Breast epithelium (tissue), 4 donors: ENCODE results near the gene SRRM5. TPM values are rescaled to one million over a fixed set of nuclear protein-coding genes. Genes with fewer than 3 reads are reported as not detected.

Experiments used
- DNase-seq, 2 donors: peaks; one replicate each; pipeline ENCODE4 v3.0.0-alpha.2; 2019; ENCODE audit warnings: low spot score in 2 of 2
- H3K27ac ChIP-seq, 2 donors: fragments of 200-600 bp; sonication (generic) in 1 of 2; one replicate each; pipeline ENCODE4 v1.5.1; 2016 to 2019; ENCODE audit warnings: mild to moderate bottlenecking in 1 of 2
- H3K27me3 ChIP-seq, 2 donors: fragments of 200-600 bp; sonication (generic) in 1 of 2; one replicate each; pipeline versions ENCODE4 v1.5.1 to v1.6.0; 2017 to 2019; ENCODE audit warnings: control low read depth in 1 of 2, mild to moderate bottlenecking in 1 of 2
- H3K36me3 ChIP-seq: fragments of 200-600 bp; one replicate; pipeline ENCODE4 v1.5.1; 2019
- H3K4me1 ChIP-seq, 2 donors: fragments of 200-600 bp; sonication (generic); one replicate each; pipeline ENCODE4 v1.5.1; 2016 to 2019; ENCODE audit warnings: control low read depth in 1 of 2
- H3K4me3 ChIP-seq, 3 donors: fragments of 200-600 bp; sonication (generic); 1 replicate in 2 of 3; 2 replicates in 1 of 3; pipeline ENCODE4 v1.5.1; 2016 to 2019; ENCODE audit warnings: mild to moderate bottlenecking in 3 of 3, moderate library complexity in 2 of 3
- H3K9me3 ChIP-seq, 2 donors: fragments of 200-600 bp; sonication (generic) in 1 of 2; one replicate each; pipeline ENCODE4 v1.5.1; 2016 to 2019; ENCODE audit warnings: control low read depth in 1 of 2
- CTCF ChIP-seq, 3 donors: fragments of 450-650 bp; IDR thresholded peaks; one replicate each; pipeline ENCODE4 v1.5.1; 2016 to 2017; ENCODE audit warnings: antibody characterized with exemption in 3 of 3, mild to moderate bottlenecking in 3 of 3, moderate library complexity in 3 of 3
- POLR2A ChIP-seq: fragments of 450-650 bp; IDR thresholded peaks from one replicate; pipeline ENCODE4 v1.6.1; 2016; ENCODE audit warnings: antibody characterized with exemption, mild to moderate bottlenecking, moderate library complexity
- POLR2AphosphoS5 ChIP-seq, 3 donors: sonication (generic); formaldehyde crosslinking; IDR thresholded peaks; one replicate each; pipeline ENCODE4 v1.6.1; 2017; ENCODE audit warnings: antibody characterized with exemption in 3 of 3
- intact Hi-C: fragments of 100-400 bp; cut with DNase I; formaldehyde crosslinking; loops from one replicate; pipeline ENCODE4 v1.15.1; 2023; ENCODE audit warnings: low total_unique reads
- total RNA-seq, 3 donors: library from RNA; depleted of rRNA; stranded (reverse); fragments of >200 nt; gene quantifications; one replicate each; pipeline ENCODE4 v1.1.0, GENCODE V29; 2016

Gene SRRM5
- total RNA-seq, 3 donors from 2014 or later, result 0.32 to 1.6 (median 0.33) TPM

GRCh38 chr19:43622956-43623355 is 11.1 kb downstream of the SRRM5 start:
- Histone ChIP-seq H3K27ac (no peak overlapping the region), H3K36me3 (no peaks in the 10 kb centered on the region), H3K9me3 (no peaks in the 10 kb centered on the region), H3K4me3 (no peak overlapping the region), H3K4me1 (no peaks in the 10 kb centered on the region), H3K27me3 (no peaks in the 10 kb centered on the region)
- TF ChIP-seq POLR2A (no peak), CTCF (IDR thresholded peaks at IDR 0.05) (no peak), POLR2AphosphoS5 (IDR thresholded peaks at IDR 0.05) (no peak)
- no peak for DNase-seq
- intact Hi-C loops, result no loop called here

GRCh38 chr19:43623889-43624670 is 12.2 kb downstream of the SRRM5 start:
- TF ChIP-seq POLR2AphosphoS5 (IDR thresholded peaks at IDR 0.05) (no peak), POLR2A (no peak), CTCF (IDR thresholded peaks at IDR 0.05) (no peak)
- Histone ChIP-seq H3K4me1 (no peaks in the 10 kb centered on the region), H3K9me3 (no peaks in the 10 kb centered on the region), H3K36me3 (no peaks in the 10 kb centered on the region), H3K4me3 (no peak overlapping the region), H3K27ac (no peak overlapping the region), H3K27me3 (no peaks in the 10 kb centered on the region)
- intact Hi-C loops, result no loop called here
- no peak for DNase-seq

GRCh38 chr19:43624933-43625332 is 13.0 kb downstream of the SRRM5 start:
- Histone ChIP-seq H3K27ac (no peak overlapping the region), H3K4me1 (no peaks in the 10 kb centered on the region), H3K9me3 (no peaks in the 10 kb centered on the region), H3K36me3 (no peaks in the 10 kb centered on the region), H3K4me3 (no peak overlapping the region), H3K27me3 (no peaks in the 10 kb centered on the region)
- DNase-seq, result peak in 1 of 2 donors; percentile 58
- TF ChIP-seq POLR2AphosphoS5 (IDR thresholded peaks at IDR 0.05), result no peak
- TF ChIP-seq POLR2A, result no peak
- no peak for TF ChIP-seq CTCF (IDR thresholded peaks at IDR 0.05)
- intact Hi-C loops, result no loop called here

GRCh38 chr19:43625918-43626579 is 14.2 kb downstream of the SRRM5 start:
- Histone ChIP-seq H3K4me1 (no peaks in the 10 kb centered on the region), H3K36me3 (no peaks in the 10 kb centered on the region), H3K27me3 (no peaks in the 10 kb centered on the region), H3K27ac (no peak overlapping the region), H3K4me3 (no peak overlapping the region), H3K9me3 (no peaks in the 10 kb centered on the region)
- no peak for DNase-seq
- TF ChIP-seq POLR2A (no peak), CTCF (IDR thresholded peaks at IDR 0.05) (no peak), POLR2AphosphoS5 (IDR thresholded peaks at IDR 0.05) (no peak)
- intact Hi-C loops, result no loop called here

- TF ChIP-seq POLR2A (no peak), CTCF (IDR thresholded peaks at IDR 0.05) (no peak), POLR2AphosphoS5 (IDR thresholded peaks at IDR 0.05) (no peak)
- H3K9me3 ChIP-seq, result no peaks in the 10 kb centered on the region
- no peak for DNase-seq
- H3K36me3 ChIP-seq, result no peaks in the 10 kb centered on the region
- intact Hi-C loops, result no loop called here
- H3K4me1 ChIP-seq, result no peaks in the 10 kb centered on the region
- H3K27me3 ChIP-seq, result no peaks in the 10 kb centered on the region
- no peak overlapping the region for H3K4me3 ChIP-seq
- no peak overlapping the region for H3K27ac ChIP-seq
Observed at GRCh38 chr19:43626838-43627237, 14.9 kb downstream of the SRRM5 start.
